HuH-7 (cell line): ENCODE measurements around the gene NLGN2.

Experiments used
- DNase-seq: peaks from one replicate; pipeline ENCODE4 v3.0.0; 2011; ENCODE audit warnings: low spot score

NLGN2 gene

GRCh38 chr17:7437950-7438614, 30.4 kb downstream of the NLGN2 start:
- peak; percentile 62 for DNase-seq

GRCh38 chr17:7438656-7439460, 31.2 kb downstream of the NLGN2 start:
- no peak for DNase-seq

- DNase-seq, result no peak
Measured at GRCh38 chr17:7439462-7440112, 31.9 kb downstream of the NLGN2 start, which contains the start of gene FGF11. FGF11 (plus strand) TSS chr17:7439512; CDS start chr17:7439621, 109 bp downstream.

- DNase-seq, result no peak
Measured at GRCh38 chr17:7440113-7440833, 32.6 kb downstream of the NLGN2 start.

GRCh38 chr17:7440834-7441195, 33.2 kb downstream of the NLGN2 start:
- no peak for DNase-seq

GRCh38 chr17:7441266-7441665, 33.6 kb downstream of the NLGN2 start:
- DNase-seq, result no peak

- DNase-seq, result no peak
Measured at GRCh38 chr17:7442142-7442541, 34.5 kb downstream of the NLGN2 start.

- DNase-seq, result no peak
Measured at GRCh38 chr17:7443499-7444485, 36.1 kb downstream of the NLGN2 start.

GRCh38 chr17:7444682-7445618, 37.3 kb downstream of the NLGN2 start, which contains the start of gene CHRNB1:
CHRNB1 (plus strand) TSS chr17:7445061; CDS start chr17:7445128, 67 bp downstream.
- peak; percentile 85 for DNase-seq

- peak; percentile 95 for DNase-seq
Measured at GRCh38 chr17:7445619-7445968, 37.9 kb downstream of the NLGN2 start.

GRCh38 chr17:7448461-7448860, 40.8 kb downstream of the NLGN2 start:
- no peak for DNase-seq

GRCh38 chr17:7459961-7460545, 52.4 kb downstream of the NLGN2 start:
- no peak for DNase-seq

GRCh38 chr17:7460850-7461660, 53.4 kb downstream of the NLGN2 start:
- no peak for DNase-seq

- no peak for DNase-seq
Measured at GRCh38 chr17:7462474-7463371, 55.1 kb downstream of the NLGN2 start.

GRCh38 chr17:7463372-7463846, 55.8 kb downstream of the NLGN2 start:
- DNase-seq, result no peak

GRCh38 chr17:7464081-7464480, 56.4 kb downstream of the NLGN2 start:
- no peak for DNase-seq

GRCh38 chr17:7465597-7466275, 58.1 kb downstream of the NLGN2 start:
- DNase-seq, result no peak
